Fibroblast of skin of right biceps (primary cell): Measurements from ENCODE around the gene MAB21L4.
A peak's percentile ranks its signal among the peaks of the same experiment; 100 is the strongest.

Experiments used
- DNase-seq: peaks from one replicate; pipeline ENCODE4 v3.0.0-alpha.2; 2013

The MAB21L4 gene

GRCh38 chr2:240895656-240896388, at the start of gene MAB21L4:
Gene MAB21L4 (minus strand): TSS chr2:240896156. CDS start chr2:240895997, 159 bp downstream.
- DNase-seq, result no peak

DNA sequence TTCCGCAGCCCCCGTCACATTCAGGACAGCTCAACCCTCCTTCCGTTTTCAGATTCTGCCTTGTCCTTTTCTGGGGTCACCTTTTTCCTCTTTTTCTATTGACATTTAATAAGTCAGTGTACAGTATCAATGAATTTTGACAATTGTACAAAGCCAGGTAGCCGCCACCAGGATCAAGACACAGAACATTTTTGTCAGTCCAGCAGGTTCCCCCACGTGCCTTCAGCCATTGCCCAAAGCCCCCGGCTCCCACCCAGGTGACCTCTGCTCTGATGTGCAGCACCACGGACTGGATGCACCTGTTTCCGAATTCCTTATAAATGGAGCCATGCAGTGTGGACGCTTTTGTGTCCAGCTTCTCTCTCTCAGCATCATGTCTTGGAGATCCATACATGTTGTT, 40.1 kb upstream of the MAB21L4 start:
- no peak for DNase-seq

DNA sequence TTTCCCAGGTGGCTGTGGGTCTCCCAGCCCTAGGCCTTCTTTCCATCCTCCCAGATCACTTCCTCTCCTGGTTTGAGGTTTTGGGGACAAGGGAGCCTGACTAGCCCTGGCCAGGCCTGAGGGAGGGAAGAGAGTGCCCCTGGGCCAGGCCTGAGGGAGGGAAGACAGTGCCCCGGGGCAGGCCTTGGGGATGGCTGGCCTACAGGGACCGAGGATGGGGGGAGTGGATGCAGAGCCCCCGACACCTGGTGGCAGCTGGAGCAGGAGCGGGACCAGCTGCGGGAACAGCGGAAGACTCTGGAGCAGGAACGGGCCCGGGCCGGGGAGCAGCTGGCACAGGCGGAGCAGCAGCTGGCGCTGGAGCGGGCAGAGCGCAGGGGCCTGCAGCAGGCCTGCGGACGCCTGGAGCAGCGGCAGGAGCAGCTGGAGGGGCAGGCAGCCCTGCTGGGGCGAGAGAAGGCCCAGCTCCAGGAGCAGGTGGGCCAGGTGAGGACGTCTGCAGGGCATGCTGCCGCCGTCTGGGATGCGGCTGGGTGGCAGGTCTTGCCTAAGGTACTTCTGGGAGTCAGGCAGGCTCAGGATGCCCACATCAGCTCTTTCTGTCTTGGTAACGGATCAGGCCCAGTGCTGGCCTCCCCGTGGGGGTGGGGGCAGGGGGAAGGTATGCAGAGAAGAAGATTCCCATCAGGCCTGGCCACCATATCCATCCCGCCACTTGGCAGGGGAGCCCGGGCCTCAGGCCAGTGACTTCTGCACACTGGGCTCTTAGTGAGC, 39.3 kb upstream of the MAB21L4 start:
- no peak for DNase-seq

GRCh38 chr2:240934701-240935102, 38.7 kb upstream of the MAB21L4 start:
- no peak for DNase-seq

GRCh38 chr2:240933966-240934700, 38.2 kb upstream of the MAB21L4 start:
- no peak for DNase-seq

- no peak for DNase-seq
Observed at GRCh38 chr2:240933048-240933965, 37.4 kb upstream of the MAB21L4 start.

- no peak for DNase-seq
Observed at GRCh38 chr2:240932724-240933047, 36.7 kb upstream of the MAB21L4 start.

DNA sequence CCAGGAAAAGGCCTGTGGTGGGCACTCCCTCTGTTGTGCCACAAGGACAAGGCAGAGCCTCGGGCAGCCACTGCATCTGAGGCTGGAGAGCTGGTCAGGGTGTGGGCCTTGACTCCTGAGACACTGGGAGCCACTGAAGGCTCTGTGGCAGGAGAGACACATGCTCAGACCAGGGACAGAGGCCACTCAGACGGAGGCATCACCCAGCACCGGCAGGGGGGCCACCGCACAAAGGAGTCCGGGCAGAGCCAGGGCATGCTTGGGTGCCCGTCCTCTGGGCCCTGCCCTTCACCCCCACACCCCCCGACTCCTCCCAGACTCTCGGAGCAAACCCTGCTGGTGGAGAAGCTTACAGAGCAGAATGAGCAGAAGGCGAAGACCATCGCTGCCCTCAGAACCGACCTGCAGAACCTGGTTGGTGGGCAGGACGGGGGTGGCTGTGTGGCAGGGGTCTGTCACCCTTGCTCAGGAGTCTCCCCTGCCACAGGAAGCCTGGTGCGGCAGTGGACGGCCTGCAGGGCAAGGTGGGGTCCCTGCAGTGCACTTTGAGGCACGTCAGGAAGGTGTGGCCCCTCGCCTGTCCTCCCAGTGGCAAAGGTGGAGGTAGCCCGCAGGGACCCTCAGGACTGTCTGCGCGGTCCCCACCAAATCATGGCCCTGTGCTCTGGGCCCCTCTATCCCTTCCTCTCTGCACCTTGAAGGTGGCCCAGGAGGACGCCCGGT, 36.2 kb upstream of the MAB21L4 start:
- no peak for DNase-seq

DNA sequence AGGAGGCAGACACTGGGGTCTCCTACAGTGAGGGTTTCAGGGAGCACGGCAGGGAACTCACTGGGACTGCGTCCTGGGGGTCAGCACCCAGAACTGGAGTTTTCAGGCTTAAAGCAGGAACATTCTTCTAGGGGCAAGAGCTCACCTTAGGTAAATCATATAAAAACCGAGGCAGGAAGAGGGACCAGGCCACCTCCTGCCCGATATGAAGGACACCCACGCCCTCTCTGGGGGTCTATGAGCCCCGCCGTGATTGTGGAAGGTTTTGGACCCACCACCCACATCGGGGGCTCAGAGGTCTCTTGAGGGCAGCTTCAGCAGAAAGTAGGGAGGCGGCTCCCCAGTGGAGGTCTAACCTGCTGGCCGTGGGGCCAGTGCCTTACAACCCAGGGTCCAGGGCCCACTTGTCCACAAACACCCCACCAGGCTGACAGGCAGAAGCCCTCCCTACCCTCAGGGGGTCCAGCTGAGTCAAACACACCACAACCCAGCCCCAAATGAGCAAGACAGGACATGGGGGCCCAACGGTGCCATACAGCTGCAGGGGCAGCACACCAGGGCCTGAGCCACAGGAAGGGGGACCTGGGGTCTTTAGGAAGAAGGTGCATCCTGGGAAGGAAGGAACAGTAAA, 35.5 kb upstream of the MAB21L4 start:
- no peak for DNase-seq

GRCh38 chr2:240930631-240931318, 34.8 kb upstream of the MAB21L4 start:
- DNase-seq, result no peak

GRCh38 chr2:240930096-240930630, 34.2 kb upstream of the MAB21L4 start:
- DNase-seq, result no peak

DNA sequence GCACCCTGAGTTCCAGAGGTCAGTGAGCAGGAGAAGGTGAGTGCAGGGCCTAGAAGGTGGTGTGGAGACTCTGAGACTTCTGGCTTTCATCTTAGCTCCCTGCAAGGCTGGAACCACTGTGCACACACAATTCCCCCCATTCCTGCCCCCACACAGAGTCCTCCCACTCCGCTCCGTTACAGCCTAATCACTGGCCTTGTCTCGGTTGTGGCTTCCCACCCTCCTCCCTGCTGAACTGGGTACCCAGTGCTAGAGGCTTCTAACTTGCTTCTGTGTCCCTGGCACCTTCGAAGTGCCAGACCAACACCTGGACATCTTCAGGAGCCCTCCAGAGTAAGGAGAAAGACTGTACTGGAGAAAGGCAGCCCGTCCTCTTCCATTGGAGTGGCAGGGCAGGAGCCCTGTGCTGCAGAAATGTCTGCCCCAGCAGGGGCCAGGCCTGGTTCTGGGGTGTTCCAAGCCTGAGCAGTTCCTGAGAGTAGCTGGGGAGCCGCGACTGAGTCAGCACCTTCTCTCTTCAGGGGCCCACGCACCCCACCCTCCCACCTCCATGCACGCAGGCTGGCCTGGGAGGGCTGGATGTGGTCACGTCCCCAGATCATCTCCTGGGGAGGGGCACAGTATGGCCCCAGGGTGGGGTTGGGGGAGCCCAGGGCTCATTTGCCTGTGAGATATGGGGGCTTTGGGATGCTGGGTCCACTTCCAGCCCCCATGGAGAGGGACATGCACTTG, 33.6 kb upstream of the MAB21L4 start:
- no peak for DNase-seq

- DNase-seq, result no peak
Observed at GRCh38 chr2:240928476-240929363, 32.8 kb upstream of the MAB21L4 start.

GRCh38 chr2:240927390-240927781, 31.4 kb upstream of the MAB21L4 start:
- DNase-seq, result no peak

DNA sequence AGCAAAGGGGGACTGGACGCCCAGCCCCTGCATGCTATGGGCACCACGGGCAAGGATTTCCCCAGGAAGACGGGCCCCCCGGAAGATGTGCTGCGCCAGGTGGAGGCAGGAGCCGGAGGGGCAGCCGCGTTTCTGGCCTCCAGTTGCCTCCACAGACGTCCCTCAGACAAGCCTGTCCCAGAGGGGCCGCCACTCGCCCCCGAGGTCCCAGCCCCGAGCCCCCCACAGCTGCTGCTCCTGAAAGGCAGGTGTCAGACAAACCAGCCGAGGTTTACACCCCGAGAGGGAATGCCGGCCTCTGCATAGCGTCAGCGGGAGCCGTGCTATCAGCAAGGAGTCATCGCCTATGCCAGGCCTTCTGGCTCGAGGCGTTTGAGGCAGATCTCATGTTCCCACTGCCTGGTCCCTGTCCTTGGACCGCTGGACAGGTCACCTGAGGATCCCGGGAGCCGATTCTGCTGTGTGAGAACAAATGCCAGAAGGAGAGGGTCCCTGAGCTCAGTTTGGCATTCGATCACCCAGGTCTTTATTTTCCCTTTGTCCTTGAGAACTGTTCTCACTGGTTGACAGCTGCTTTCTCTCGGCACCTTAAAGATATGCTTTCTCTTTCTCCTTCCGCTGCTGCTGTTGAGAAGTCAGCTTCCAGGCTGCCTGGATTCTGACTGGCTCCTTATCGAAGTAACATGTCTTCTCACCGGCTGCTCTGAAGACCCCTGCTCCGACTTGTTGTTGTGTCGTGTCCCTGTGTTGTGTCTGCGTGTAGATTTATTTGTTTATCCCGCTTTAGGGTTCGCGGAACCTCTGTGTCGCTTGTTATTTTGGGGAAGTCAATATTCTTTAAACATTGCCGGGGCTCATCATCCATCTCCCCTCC, 30.8 kb upstream of the MAB21L4 start:
- DNase-seq, result peak; percentile 16

- DNase-seq, result no peak
Observed at GRCh38 chr2:240925568-240926515, 29.9 kb upstream of the MAB21L4 start.

DNA sequence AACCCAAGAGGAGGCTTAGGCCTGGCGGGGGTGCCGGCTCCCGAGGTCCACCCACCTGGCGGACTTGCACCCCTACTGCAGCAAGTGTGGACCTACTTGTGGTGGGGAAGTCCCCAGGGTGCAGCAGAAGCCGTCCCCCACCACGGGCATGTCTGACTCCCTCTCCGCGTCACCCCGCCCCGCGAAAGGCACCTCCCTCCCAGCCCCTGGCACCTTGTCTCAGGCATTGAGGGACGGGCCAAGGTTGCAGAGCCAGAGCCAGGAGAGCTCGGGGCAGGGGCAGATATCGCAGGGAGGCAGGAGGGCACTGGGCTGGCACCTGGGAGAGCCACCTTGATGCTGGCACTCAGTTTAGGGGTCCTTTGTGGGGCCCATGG, 29.2 kb upstream of the MAB21L4 start:
- no peak for DNase-seq
